RKO (cell line): ENCODE results near the gene CFAP100.

Source experiments
- DNase-seq: peaks from one replicate; pipeline ENCODE4 v3.0.0-alpha.2; 2016; ENCODE audit warnings: low spot score

CFAP100 gene

GRCh38 chr3:126480861-126481260 lies 86.2 kb downstream of the CFAP100 start:
- no peak for DNase-seq

GRCh38 chr3:126481808-126482502 lies 87.2 kb downstream of the CFAP100 start:
- no peak for DNase-seq

- no peak for DNase-seq
Measured at GRCh38 chr3:126482503-126483255, 88.0 kb downstream of the CFAP100 start.

- no peak for DNase-seq
Measured at GRCh38 chr3:126483321-126483761, 88.6 kb downstream of the CFAP100 start.

GRCh38 chr3:126484148-126484547 lies 89.4 kb downstream of the CFAP100 start:
- DNase-seq, result no peak

GRCh38 chr3:126484662-126485061 lies 90.0 kb downstream of the CFAP100 start:
- DNase-seq, result no peak

- no peak for DNase-seq
Measured at GRCh38 chr3:126485176-126485897, 90.6 kb downstream of the CFAP100 start.

- no peak for DNase-seq
Measured at GRCh38 chr3:126485956-126486355, 91.2 kb downstream of the CFAP100 start.
